PC-9 (cell line): ENCODE measurements around the gene CNFN. TPM values are rescaled to one million over a fixed set of nuclear protein-coding genes. Genes with fewer than 3 reads are reported as not detected.

Experiments
- BruUV-seq: library from RNA; stranded (reverse); fragments of 400-500 nt; replicated peaks from 2 replicates; lab custom pipeline; 2021; lab: Mats Ljungman, UMichigan
- CTCF ChIA-PET: fragments of 300-600 bp; sonication (Branson Sonifier 250); formaldehyde crosslinking; loops from one replicate; lab custom pipeline; 2022; ENCODE audit warnings: antibody characterized with exemption; lab: Charles Lee
- POLR2A ChIA-PET: fragments of 300-600 bp; sonication (Branson Sonifier 250); formaldehyde crosslinking; loops from one replicate; lab custom pipeline; 2022; ENCODE audit warnings: antibody characterized with exemption; ENCODE audit not compliant: unreplicated experiment; lab: Charles Lee
- DNase-seq, 2 experiments: peaks; one replicate each; pipeline versions ENCODE4 v3.0.0 to v3.0.0-alpha.2; 2015 to 2022; ENCODE audit warnings: mixed read lengths in 1 of 2
- H2AFZ ChIP-seq: fragments of 200-600 bp; sonication (generic); 2 replicates; pipeline ENCODE4 v1.8.1; 2017; ENCODE audit warnings: antibody characterized with exemption
- H3F3A ChIP-seq: fragments of 200-600 bp; sonication (generic); 2 replicates; pipeline ENCODE4 v1.8.1; 2017; ENCODE audit warnings: antibody characterized with exemption, mild to moderate bottlenecking, low read depth; ENCODE audit not compliant: insufficient read depth
- H3K27ac ChIP-seq: fragments of 200-600 bp; sonication (generic); 2 replicates; pipeline ENCODE4 v1.6.1; 2016; ENCODE audit warnings: mixed run types
- H3K27me3 ChIP-seq: fragments of 200-600 bp; sonication (generic); 2 replicates; pipeline ENCODE4 v1.6.1; 2016; ENCODE audit warnings: low read depth, mixed run types; ENCODE audit not compliant: insufficient read depth
- H3K36me3 ChIP-seq: fragments of 200-600 bp; sonication (generic); 2 replicates; pipeline ENCODE4 v1.6.1; 2016; ENCODE audit warnings: low read depth, mixed run types
- H3K4me1 ChIP-seq: fragments of 200-600 bp; sonication (generic); replicated peaks from 2 replicates; pipeline ENCODE4 v1.6.1; 2016; ENCODE audit warnings: mixed run types; ENCODE audit not compliant: insufficient read depth
- H3K4me2 ChIP-seq: fragments of 200-600 bp; sonication (generic); 2 replicates; pipeline ENCODE4 v1.6.1; 2017; ENCODE audit warnings: mixed run types
- H3K4me3 ChIP-seq: fragments of 200-600 bp; sonication (generic); 2 replicates; pipeline ENCODE4 v1.6.1; 2016; ENCODE audit warnings: mixed run types
- H3K79me2 ChIP-seq: fragments of 200-600 bp; sonication (generic); 2 replicates; pipeline ENCODE4 v1.6.1; 2017; ENCODE audit warnings: low read depth, mixed run types
- H3K9me2 ChIP-seq: fragments of 200-600 bp; sonication (generic); 2 replicates; pipeline ENCODE4 v1.8.1; 2017; ENCODE audit warnings: mild to moderate bottlenecking; ENCODE audit not compliant: insufficient read depth
- H3K9me3 ChIP-seq: fragments of 200-600 bp; sonication (generic); 2 replicates; pipeline ENCODE4 v1.8.1; 2016; ENCODE audit warnings: low read depth; ENCODE audit not compliant: insufficient read depth
- H4K20me1 ChIP-seq: fragments of 200-600 bp; sonication (generic); 2 replicates; pipeline ENCODE4 v1.8.1; 2017; ENCODE audit not compliant: insufficient read depth
- EZH2 ChIP-seq: fragments of 200-600 bp; sonication (generic); IDR thresholded peaks from 2 replicates; pipeline ENCODE4 v1.8.0; 2017; ENCODE audit warnings: antibody characterized with exemption, low read depth
- intact Hi-C: fragments of 100-400 bp; cut with micrococcal nuclease; formaldehyde crosslinking; loops from one replicate; pipeline ENCODE4 v1.10.0; 2022; ENCODE audit not compliant: unreplicated experiment
- total RNA-seq: library from RNA; stranded (reverse); gene quantifications from 2 replicates; pipeline ENCODE4 v1.2.3, GENCODE V29; 2021
- TF ChIP-seq, protein P1 (sequence below): fragments of 200-600 bp; sonication (generic); conservative IDR thresholded peaks from 2 replicates; pipeline ENCODE4 v1.6.1; 2017; ENCODE audit warnings: mixed run types, antibody characterized with exemption, mild to moderate bottlenecking, moderate library complexity

The CNFN gene
- total RNA-seq, 1 experiment from 2014 or later, result 4.9 TPM

GRCh38 chr19:42366673-42367072 lies 23.4 kb downstream of the CNFN start:
- no peak overlapping the region for H3K4me3 ChIP-seq
- no peak overlapping the region for H3K27ac ChIP-seq
- CTCF ChIA-PET, result no interaction called here
- no peaks in the 10 kb centered on the region; the same call in 1 of the 2 replicates for H3K9me3 ChIP-seq
- no peaks in the 10 kb centered on the region for H3K79me2 ChIP-seq
- no peaks in the 10 kb centered on the region for H3F3A ChIP-seq
- H3K27me3 ChIP-seq, result no peaks in the 10 kb centered on the region
- no peak overlapping the region for H2AFZ ChIP-seq
- BruUV-seq, result no TSS peak
- H3K4me2 ChIP-seq, result no peak overlapping the region
- no peaks in the 10 kb centered on the region for H3K4me1 ChIP-seq
- DNase-seq, result no peak
- no peaks in the 10 kb centered on the region for H3K36me3 ChIP-seq
- no peaks in the 10 kb centered on the region for H3K9me2 ChIP-seq
- no peak for TF ChIP-seq EZH2
- TF ChIP-seq, protein P1, sequence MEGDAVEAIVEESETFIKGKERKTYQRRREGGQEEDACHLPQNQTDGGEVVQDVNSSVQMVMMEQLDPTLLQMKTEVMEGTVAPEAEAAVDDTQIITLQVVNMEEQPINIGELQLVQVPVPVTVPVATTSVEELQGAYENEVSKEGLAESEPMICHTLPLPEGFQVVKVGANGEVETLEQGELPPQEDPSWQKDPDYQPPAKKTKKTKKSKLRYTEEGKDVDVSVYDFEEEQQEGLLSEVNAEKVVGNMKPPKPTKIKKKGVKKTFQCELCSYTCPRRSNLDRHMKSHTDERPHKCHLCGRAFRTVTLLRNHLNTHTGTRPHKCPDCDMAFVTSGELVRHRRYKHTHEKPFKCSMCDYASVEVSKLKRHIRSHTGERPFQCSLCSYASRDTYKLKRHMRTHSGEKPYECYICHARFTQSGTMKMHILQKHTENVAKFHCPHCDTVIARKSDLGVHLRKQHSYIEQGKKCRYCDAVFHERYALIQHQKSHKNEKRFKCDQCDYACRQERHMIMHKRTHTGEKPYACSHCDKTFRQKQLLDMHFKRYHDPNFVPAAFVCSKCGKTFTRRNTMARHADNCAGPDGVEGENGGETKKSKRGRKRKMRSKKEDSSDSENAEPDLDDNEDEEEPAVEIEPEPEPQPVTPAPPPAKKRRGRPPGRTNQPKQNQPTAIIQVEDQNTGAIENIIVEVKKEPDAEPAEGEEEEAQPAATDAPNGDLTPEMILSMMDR, result no peak
- POLR2A ChIA-PET, result no interaction called here
- intact Hi-C loops, result no loop called here
- no peaks in the 10 kb centered on the region for H4K20me1 ChIP-seq

DNA sequence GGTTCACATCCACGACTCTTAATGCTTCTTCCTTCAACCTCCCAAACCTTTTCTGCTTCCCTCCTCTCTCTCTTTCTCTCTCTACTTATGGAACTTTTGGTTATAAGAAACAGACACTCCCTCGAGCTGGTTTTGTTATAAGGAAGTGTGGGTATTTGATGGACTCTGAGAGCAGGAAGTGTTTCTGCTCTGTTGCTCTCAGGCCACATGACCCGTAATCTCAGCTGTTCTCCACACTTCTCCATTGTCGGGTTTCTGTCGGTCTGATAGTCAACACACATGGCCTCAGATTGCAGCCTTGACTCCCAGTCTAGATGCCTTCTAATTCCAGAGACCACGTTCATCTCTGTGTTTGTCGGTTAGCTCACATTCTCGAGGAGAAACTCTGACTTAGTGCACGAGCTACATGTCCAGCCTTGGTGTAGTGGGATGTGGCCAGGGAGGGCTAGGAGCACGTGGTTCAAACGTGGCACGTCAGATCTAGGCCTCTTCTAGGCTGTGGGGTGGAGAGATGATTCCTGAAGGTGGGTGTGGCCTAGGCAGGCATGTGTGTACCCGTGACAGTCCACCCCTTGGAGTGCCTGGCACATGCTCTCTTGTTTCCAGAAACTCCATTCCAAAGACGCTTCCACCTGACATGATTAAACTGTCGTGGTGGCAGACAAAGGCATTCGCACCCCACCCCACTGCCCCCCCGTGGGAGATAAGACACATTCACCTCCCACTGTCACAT lies 26.3 kb downstream of the CNFN start:
- H3K9me3 ChIP-seq, result no peaks in the 10 kb centered on the region; the same call in 1 of the 2 replicates
- H3K27me3 ChIP-seq, result no peaks in the 10 kb centered on the region
- no peaks in the 10 kb centered on the region for H3K9me2 ChIP-seq
- no peaks in the 10 kb centered on the region for H3K36me3 ChIP-seq
- intact Hi-C loops, result no loop called here
- BruUV-seq, result no TSS peak
- no peaks in the 10 kb centered on the region for H4K20me1 ChIP-seq
- H3K79me2 ChIP-seq, result no peaks in the 10 kb centered on the region
- H3K27ac ChIP-seq, result no peak overlapping the region
- no peak overlapping the region for H3K4me3 ChIP-seq
- no peaks in the 10 kb centered on the region for H3K4me1 ChIP-seq
- H2AFZ ChIP-seq, result no peak overlapping the region
- H3K4me2 ChIP-seq, result no peak overlapping the region
- no peak for DNase-seq
- CTCF ChIA-PET, result no interaction called here
- POLR2A ChIA-PET, result no interaction called here
- H3F3A ChIP-seq, result no peaks in the 10 kb centered on the region
- TF ChIP-seq, protein P1, result no peak
- TF ChIP-seq EZH2, result no peak

DNA sequence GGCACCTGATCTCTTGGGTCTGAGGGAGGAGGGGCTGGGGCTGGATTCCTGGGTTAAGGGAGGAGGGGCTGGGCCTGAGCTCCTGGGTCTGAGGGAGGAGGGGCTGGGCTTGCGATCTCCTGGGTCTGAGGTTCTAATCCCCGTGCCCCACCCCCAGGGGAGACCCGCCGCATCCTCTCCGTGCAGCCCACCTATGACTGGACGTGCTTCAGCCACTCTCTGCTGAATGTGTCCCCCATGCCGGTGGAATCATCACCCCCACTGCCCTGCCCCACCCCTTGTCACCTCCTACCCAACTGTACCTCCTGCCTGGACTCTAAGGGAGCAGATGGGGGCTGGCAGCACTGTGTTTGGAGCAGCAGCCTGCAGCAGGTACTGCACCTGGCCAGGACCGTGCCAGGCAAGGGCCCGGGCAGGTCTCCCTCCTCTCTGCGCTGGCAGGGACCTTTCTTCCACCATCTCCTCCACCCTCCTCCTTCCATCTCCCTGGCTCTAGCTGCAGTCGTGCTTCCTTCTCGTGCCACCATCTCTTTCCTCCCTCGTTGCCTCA lies 27.1 kb downstream of the CNFN start:
- Histone ChIP-seq H3F3A (no peaks in the 10 kb centered on the region), H3K9me2 (no peaks in the 10 kb centered on the region), H3K79me2 (no peaks in the 10 kb centered on the region), H3K36me3 (no peaks in the 10 kb centered on the region), H3K27me3 (no peaks in the 10 kb centered on the region), H3K4me1 (no peaks in the 10 kb centered on the region), H4K20me1 (no peaks in the 10 kb centered on the region), H2AFZ (no peak overlapping the region), H3K9me3 (no peaks in the 10 kb centered on the region; the same call in 1 of the 2 replicates), H3K4me3 (no peak overlapping the region), H3K4me2 (no peak overlapping the region), H3K27ac (no peak overlapping the region)
- TF ChIP-seq EZH2, result no peak
- TF ChIP-seq, protein P1, result no peak
- DNase-seq, result no peak
- BruUV-seq, result no TSS peak
- intact Hi-C loops, result no loop called here
- ChIA-PET POLR2A (no interaction called here), CTCF (no interaction called here)
